PC-3 (cell line): ENCODE measurements around the gene FSCN2.

ENCODE experiments used
- CTCF ChIP-seq: fragments of 300-600 bp; sonication (generic); conservative IDR thresholded peaks from 2 replicates; pipeline ENCODE4 v1.5.1; 2017; ENCODE audit warnings: antibody characterized with exemption, low read depth, mild to moderate bottlenecking, low read length
- EZH2phosphoT487 ChIP-seq: fragments of 300-600 bp; sonication (generic); IDR thresholded peaks from 2 replicates; pipeline ENCODE4 v1.6.1; 2018; ENCODE audit warnings: mild to moderate bottlenecking, antibody characterized with exemption, low read length, borderline replicate concordance

DNA sequence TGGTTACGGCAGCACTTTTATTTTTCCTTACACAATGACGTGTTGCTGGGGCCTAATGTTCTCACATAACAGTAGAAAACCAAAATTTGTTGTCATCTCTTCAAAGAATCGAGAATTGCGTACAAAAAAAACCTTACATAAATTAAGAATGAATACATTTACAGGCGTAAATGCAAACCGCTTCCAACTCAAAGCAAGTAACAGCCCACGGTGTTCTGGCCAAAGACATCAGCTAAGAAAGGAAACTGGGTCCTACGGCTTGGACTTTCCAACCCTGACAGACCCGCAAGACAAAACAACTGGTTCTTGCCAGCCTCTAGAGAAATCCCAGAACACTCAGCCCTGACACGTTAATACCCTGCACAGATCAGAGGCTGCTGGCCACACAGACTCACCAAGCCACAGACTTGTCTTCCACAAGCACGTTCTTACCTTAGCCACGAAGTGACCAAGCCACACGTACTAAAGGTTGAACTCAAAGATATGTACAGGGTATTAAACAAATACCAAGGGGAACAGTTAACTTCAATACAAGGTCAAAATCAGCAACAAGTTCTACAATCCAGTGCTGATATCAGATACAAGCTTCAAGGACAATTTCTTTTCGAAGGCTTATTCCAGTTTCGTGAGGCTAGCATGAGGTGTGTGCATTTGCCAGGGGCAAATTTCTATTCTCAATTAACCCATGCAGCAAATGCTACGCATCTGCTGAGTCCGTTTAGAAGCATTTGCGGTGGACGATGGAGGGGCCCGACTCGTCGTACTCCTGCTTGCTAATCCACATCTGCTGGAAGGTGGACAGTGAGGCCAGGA is 18.0 kb upstream of the FSCN2 start:
- TF ChIP-seq CTCF (no peak), EZH2phosphoT487 (no peak)
